Mucosa of rectum (tissue), 2 donors: ENCODE data around the gene RPS23.

ENCODE experiments used
- H3K27ac ChIP-seq, 2 donors: one replicate each; pipeline ENCODE4 v1.7.0; 2013; ENCODE audit warnings: inconsistent platforms in 2 of 2, low read depth in 2 of 2, low read length in 2 of 2
- H3K27me3 ChIP-seq, 2 donors: one replicate each; pipeline ENCODE4 v1.7.0; 2013; ENCODE audit warnings: low read length in 2 of 2; ENCODE audit not compliant: control insufficient read depth in 2 of 2, insufficient read depth in 2 of 2
- H3K36me3 ChIP-seq, 2 donors: one replicate each; pipeline ENCODE4 v1.7.0; 2013; ENCODE audit warnings: low read length in 2 of 2; ENCODE audit not compliant: control insufficient read depth in 2 of 2, insufficient read depth in 2 of 2
- H3K4me1 ChIP-seq, 2 donors: one replicate each; pipeline ENCODE4 v1.7.0; 2013; ENCODE audit warnings: low read length in 2 of 2, mild to moderate bottlenecking in 1 of 2; ENCODE audit not compliant: control insufficient read depth in 2 of 2, insufficient read depth in 2 of 2
- H3K4me3 ChIP-seq, 2 donors: one replicate each; pipeline ENCODE4 v1.7.0; 2013; ENCODE audit warnings: low read length in 2 of 2
- H3K9ac ChIP-seq, 2 donors: one replicate each; pipeline ENCODE4 v1.7.0; 2013; ENCODE audit warnings: low read length in 2 of 2, low read depth in 1 of 2, mild to moderate bottlenecking in 1 of 2
- H3K9me3 ChIP-seq, 2 donors: one replicate each; pipeline ENCODE4 v1.7.0; 2013; ENCODE audit warnings: low read length in 2 of 2; ENCODE audit not compliant: control insufficient read depth in 2 of 2
- donor health status: healthy.
- donor health status: Normal muscosa, but diverticular disease.

Gene RPS23

GRCh38 chr5:82309091-82309531 lies 31.0 kb upstream of the RPS23 start:
- no peaks in the 10 kb centered on the region for H3K27me3 ChIP-seq
- H3K9me3 ChIP-seq = no peaks in the 10 kb centered on the region
- H3K36me3 ChIP-seq = no peaks in the 10 kb centered on the region
- peaks cover 4 to 12% of the 10 kb centered on the region in 2 donors for H3K4me1 ChIP-seq
- H3K4me3 ChIP-seq = no peak overlapping the region
- H3K9ac ChIP-seq = no peak overlapping the region
- H3K27ac ChIP-seq = no peak overlapping the region

DNA sequence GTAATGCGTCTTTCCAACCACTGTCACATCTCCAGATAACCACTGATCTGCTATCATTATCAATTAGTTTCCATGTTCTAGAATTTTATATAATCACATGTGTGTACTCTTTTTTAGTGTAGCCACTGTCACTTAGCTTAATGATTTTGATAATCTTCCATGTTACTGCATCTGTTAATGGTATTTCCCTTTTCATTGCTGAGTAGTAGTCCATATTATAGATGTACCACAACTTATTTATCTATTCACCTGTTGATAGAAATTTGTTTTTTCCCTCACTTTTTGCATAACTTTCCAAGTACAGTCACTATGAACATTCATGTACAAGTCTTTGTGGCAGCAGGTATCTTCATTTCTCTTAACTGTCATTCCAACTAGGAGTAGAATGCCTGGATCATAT lies 30.3 kb upstream of the RPS23 start:
- H3K4me3 ChIP-seq = no peak overlapping the region

DNA sequence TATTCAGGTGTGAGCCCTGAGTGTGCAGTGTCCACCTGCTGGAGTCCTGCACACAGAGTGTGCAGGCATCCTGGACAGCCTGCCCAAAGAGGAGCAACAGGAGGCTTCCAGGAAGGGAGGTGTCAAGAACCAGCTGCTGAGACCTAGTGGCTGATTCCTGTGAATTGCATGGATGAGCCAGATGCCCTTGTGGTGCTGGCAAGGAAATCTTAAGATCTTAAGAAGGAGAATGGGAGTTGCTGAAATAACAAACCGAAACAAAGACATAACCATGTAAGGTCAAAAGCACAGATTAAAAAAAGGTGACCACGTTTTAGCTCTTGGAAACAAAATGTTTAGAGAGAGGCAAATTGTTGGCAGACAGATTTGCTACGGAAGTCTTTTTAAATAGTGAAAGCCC lies 29.3 kb upstream of the RPS23 start:
- Histone ChIP-seq H3K27me3 (no peaks in the 10 kb centered on the region), H3K4me1 (peaks cover under 1 to 2% of the 10 kb centered on the region in 2 donors), H3K9ac (no peak overlapping the region), H3K27ac (no peak overlapping the region), H3K36me3 (no peaks in the 10 kb centered on the region), H3K4me3 (no peak overlapping the region), H3K9me3 (no peaks in the 10 kb centered on the region)

More for the DNA sequence above, 30.3 kb upstream of the RPS23 start:
- no peak overlapping the region for H3K27ac ChIP-seq
- no peaks in the 10 kb centered on the region for H3K36me3 ChIP-seq
- no peaks in the 10 kb centered on the region for H3K9me3 ChIP-seq
- no peaks in the 10 kb centered on the region for H3K27me3 ChIP-seq
- no peak overlapping the region for H3K9ac ChIP-seq
- peaks cover 4 to 9% of the 10 kb centered on the region in 2 donors for H3K4me1 ChIP-seq

- H3K4me1 ChIP-seq = no peaks in the 10 kb centered on the region
- H3K9ac ChIP-seq = no peak overlapping the region
- no peaks in the 10 kb centered on the region for H3K27me3 ChIP-seq
- no peak overlapping the region for H3K4me3 ChIP-seq
- no peaks in the 10 kb centered on the region for H3K9me3 ChIP-seq
- no peak overlapping the region for H3K27ac ChIP-seq
- H3K36me3 ChIP-seq = no peaks in the 10 kb centered on the region
Observed at GRCh38 chr5:82306151-82306550, 28.0 kb upstream of the RPS23 start.

DNA sequence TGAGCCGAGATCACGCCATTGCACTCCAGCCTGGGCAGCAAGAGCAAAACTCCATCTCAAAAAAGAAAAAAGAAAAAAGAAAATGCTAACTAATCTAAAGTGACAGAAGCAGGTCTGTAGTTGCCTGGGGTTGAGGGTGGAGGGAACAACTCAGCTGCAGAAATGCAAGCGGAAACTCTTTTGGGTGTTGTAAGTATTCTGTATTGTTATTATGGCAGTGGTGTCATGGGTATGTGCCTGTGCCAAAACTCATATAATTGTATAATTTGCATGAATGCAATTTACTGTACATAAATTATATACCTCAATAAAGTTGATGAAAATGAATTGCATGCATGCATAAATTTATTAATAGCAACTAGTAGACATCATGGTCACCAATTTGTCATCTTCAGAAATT lies 23.0 kb upstream of the RPS23 start:
- no peak overlapping the region for H3K27ac ChIP-seq
- no peak overlapping the region for H3K4me3 ChIP-seq
- H3K9ac ChIP-seq = no peak overlapping the region
- no peaks in the 10 kb centered on the region for H3K36me3 ChIP-seq
- H3K27me3 ChIP-seq = no peaks in the 10 kb centered on the region
- H3K4me1 ChIP-seq = no peaks in the 10 kb centered on the region
- no peaks in the 10 kb centered on the region for H3K9me3 ChIP-seq

- Histone ChIP-seq H3K27me3 (no peaks in the 10 kb centered on the region), H3K36me3 (no peaks in the 10 kb centered on the region), H3K4me3 (no peak overlapping the region), H3K27ac (no peak overlapping the region), H3K9ac (no peak overlapping the region), H3K4me1 (no peaks in the 10 kb centered on the region), H3K9me3 (no peaks in the 10 kb centered on the region)
Observed at GRCh38 chr5:82298668-82299067, 20.5 kb upstream of the RPS23 start.

- H3K36me3 ChIP-seq = no peaks in the 10 kb centered on the region
- no peaks in the 10 kb centered on the region for H3K4me1 ChIP-seq
- no peaks in the 10 kb centered on the region for H3K9me3 ChIP-seq
- no peak overlapping the region for H3K27ac ChIP-seq
- no peak overlapping the region for H3K9ac ChIP-seq
- H3K27me3 ChIP-seq = no peaks in the 10 kb centered on the region
- H3K4me3 ChIP-seq = no peak overlapping the region
Observed at GRCh38 chr5:82297711-82298110, 19.6 kb upstream of the RPS23 start.

DNA sequence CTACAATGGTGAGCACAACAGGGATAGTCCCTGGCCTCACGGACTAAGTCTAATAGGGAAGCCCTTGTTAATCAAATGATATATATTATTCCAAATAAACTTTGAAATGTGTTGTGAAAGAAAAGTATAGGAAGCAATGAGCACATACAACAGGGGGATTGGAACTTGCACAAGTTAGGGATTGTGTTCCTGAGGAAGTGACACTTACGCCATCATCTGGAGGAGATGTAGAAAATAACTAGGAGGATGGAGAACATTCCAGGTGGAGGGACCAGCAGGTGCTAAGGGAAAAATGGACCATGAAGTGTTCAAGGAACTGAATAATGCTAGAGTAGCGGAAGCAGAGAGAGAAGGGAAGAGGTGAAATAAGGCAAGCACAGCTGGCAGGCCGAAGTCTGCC lies 18.8 kb upstream of the RPS23 start:
- Histone ChIP-seq H3K4me1 (no peaks in the 10 kb centered on the region), H3K9me3 (no peaks in the 10 kb centered on the region), H3K27ac (no peak overlapping the region), H3K27me3 (no peaks in the 10 kb centered on the region), H3K4me3 (no peak overlapping the region), H3K9ac (no peak overlapping the region), H3K36me3 (no peaks in the 10 kb centered on the region)

DNA sequence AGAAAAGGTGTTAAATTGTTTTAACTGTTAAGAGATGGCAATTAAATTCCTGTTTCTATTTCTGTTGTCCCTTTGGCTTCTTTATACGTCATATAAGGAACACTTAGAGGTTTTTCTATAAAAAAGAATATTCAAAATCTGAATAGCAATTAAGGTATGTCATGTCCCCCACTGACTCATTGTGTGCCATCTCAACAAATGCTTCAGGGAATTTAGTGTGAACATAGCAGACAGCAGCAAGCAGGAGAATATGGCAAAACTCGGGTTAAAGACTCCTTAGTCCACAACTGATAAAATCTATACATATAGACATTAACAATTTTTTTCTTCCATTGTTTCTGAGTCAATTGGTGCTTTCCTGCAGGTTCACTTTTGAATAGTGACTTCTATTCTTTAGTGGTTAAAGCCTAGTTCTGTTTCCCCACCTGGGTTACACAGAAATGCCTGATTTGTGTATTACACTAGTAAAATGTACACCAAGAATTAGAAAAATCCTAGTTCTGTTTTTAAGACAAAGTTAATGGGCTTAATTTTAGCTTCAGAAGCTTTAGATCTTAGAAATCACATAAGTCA lies 17.9 kb upstream of the RPS23 start:
- Histone ChIP-seq H3K9ac (no peak overlapping the region), H3K4me3 (no peak overlapping the region), H3K27ac (no peak overlapping the region), H3K36me3 (no peaks in the 10 kb centered on the region), H3K4me1 (no peaks in the 10 kb centered on the region), H3K27me3 (no peaks in the 10 kb centered on the region), H3K9me3 (no peaks in the 10 kb centered on the region)

DNA sequence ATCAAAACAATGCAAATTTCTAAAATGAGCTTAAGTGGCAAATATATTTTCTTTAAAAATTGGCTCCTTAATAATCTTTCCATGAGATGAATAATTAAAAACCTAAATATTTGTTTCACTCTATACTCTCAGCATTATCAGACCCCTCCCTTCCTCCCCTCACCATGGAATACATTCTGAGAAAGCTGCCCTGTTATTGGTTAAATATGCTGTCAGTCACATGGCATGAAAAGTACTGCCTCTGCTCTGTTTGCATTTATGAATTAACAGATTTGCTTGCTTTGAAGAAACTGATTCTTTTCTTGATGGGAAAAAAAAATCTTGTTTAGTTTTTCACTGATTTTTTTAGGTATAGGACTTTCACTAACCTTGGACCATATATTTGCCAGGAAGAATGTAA lies 17.0 kb upstream of the RPS23 start:
- Histone ChIP-seq H3K4me1 (no peaks in the 10 kb centered on the region), H3K36me3 (no peaks in the 10 kb centered on the region), H3K27ac (no peak overlapping the region), H3K4me3 (no peak overlapping the region), H3K9me3 (no peaks in the 10 kb centered on the region), H3K27me3 (no peaks in the 10 kb centered on the region), H3K9ac (no peak overlapping the region)

DNA sequence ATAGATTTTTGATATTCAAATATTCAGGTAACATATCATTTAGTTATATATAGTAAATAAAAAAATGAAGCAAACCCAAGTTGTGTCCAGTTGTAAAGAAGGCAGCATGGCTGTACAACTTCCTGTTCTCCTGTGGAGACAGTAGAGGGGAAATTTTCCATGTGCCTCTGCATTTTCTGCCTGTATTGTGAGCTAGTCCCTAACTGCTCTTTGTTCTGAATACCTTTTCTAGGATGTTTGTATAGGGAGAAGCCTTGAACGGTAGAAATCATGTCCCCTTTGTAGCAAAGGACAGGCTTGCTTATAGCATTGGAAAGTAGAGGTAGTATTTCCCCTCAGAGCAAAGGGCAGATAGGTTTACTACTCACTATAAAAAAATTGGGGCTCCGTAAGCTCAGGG lies 13.3 kb upstream of the RPS23 start:
- H3K4me3 ChIP-seq = no peak overlapping the region
- H3K4me1 ChIP-seq = no peaks in the 10 kb centered on the region
- H3K9me3 ChIP-seq = no peaks in the 10 kb centered on the region
- no peak overlapping the region for H3K27ac ChIP-seq
- H3K9ac ChIP-seq = no peak overlapping the region
- no peaks in the 10 kb centered on the region for H3K27me3 ChIP-seq
- H3K36me3 ChIP-seq = no peaks in the 10 kb centered on the region
